Stimulated activated CD4-positive, alpha-beta T cell treated with anti-CD3 and anti-CD28 coated beads, TNF-alpha, amount 100 ng/mL, for 1 hour (primary cell): ENCODE data around the gene ADCY3.

Experiments
- DNase-seq, 3 donors: peaks; one replicate each; pipeline ENCODE4 v3.0.0-alpha.2; 2020; ENCODE audit warnings: low read depth in 3 of 3, low spot score in 1 of 3

ADCY3 gene

DNA sequence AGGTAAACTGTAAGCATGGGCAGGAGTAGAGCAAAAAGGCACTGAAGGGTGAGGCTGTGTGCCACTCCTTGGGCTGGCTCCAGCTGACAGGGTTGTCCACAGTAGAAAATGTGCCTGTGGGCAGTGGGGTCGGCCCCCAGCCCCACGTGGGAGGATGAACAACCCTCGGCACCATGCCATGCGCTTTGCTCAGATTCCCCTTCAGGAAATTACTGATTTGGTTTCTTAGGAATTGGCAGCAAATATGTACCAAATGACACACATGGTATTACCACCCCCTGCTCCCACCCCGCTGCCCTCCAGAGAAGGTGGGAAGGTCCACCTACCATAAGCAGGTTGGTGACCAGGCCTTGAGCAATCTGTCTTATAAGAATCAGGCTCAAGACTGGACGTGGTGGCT lies 13.6 kb downstream of the ADCY3 start:
- no peak for DNase-seq

DNA sequence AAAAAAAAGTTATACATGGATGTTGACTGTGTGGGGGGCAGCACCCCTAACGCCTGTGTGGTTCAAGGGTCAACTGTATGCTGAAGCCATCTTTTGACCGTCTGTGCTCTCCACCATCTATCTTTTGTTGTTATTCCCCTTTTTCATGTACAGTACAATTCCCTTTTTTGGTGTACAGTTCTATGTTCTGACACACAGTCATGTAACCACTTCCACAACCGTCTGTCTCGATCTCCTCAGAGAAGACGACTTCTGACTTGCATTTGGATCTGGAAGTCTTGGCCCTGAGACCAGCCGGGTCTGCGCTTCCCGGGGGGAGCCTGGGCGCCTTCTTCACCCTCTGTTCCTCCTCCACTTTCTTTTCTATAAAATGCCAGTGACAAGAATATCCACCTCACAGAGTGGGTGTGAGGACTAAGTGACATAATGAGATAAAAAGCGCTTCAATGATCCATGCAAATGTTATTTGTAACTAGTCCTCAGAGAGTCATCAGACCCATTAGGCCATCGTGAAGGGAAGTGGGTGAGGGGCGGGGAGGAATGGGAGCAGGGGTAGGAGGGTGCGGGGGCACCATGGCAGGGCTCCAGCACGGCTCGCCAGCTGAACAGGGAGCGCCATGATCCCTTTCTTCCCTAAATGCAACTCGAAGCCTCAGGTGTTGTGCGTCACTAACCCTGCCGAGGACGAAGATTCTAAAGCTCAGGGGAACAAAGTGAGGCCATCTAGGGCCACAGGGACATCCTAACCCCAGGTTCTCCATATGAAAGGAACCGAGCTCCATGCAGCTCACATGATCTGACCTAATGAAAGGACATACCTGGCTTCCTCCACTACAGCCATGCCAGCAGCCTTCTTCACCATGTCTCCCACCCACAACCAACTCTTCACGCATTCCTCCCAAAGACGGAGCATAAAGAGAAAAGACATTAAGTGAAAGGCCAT lies 16.6 kb downstream of the ADCY3 start:
- no peak for DNase-seq

DNA sequence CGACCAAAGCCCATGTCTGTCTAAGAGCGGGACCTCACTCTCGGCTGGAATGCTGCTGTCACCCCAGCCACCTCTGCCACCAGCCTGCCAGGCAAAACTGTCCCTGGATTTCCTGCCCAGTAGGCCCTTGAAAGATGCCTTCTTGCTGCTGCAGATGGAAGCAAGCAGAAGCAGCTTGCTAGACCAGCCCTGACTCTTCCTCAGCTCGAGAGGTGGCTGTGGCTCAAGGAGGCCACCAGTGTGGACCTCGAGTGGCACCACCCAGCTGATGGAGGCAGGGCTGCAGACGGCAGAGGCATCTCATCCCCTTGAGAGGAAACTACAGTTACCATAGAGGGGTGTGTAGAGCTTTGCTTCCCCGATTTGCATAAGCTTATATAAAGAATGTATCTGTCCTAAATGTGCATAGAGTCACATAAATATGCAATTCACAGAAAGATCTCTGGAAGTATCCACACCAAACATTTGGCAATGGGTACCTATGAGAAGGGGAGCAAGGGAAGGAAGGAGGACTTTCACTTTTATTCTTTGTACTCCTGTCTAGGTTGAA lies 20.6 kb downstream of the ADCY3 start:
- DNase-seq = no peak

DNA sequence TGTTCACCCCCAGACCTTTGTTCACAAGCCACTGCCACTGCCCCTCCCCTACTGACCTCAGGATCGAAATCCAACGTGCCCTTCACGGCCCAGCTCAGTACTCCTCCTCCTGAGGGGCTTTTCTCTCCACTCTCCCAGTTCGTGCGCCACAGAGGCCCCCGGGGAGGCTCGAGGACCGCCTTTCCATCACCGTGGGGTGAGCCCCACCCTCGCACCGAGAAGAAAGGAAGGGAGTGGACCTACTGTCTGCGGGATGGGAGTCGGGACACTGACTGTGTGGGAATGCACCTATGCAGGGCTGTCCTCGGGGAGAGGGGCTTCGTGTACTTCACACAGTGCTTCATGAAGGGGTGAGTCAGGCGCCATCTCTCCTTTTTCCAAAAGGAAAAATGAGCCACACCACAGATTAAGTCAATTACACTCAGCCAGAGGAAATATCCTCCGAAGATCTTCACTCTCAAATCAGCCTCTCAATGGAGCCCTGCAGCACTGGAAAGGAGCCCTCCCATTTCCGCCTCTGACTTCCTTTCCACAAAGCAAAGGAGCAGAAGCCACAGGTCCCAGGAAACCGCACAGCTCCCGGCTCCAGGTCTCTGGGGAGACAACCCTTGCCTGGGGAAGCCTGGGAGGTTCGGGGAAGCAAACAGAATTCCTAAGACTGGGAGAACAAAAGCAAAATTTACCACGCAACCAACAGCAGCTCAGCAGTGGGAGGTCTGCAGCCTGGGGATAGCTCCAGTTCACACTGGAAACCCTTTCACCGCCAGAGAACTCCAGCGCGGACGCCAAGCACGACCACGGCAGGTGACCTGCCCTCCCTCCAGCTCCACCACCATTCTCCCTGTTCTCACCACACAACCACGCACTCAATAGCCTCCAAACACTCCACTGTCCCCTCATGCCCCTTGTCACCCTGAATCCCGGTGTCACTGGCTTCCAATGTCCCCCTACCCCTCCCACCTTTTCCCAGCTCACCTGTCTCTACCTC lies 21.6 kb downstream of the ADCY3 start:
- DNase-seq = no peak

DNA sequence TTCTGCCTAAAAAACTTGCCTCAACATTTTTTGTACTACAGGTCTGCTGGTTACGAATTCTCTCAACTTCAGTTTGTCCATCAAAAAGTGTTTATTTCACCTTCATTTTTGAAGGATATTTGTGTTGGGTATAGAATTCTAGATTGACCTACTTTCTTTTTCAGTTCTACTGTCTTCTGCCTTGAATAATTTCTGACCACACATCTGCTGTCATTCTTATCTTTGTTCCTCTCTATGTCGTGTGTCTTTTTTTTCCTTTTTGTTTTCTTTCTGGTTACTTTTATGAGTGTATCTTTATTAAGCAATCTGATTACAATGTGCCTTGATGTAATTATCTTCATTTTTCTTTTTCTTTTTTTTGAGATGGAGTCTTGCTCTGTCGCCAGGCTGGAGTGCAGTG lies 25.3 kb downstream of the ADCY3 start:
- no peak for DNase-seq

DNA sequence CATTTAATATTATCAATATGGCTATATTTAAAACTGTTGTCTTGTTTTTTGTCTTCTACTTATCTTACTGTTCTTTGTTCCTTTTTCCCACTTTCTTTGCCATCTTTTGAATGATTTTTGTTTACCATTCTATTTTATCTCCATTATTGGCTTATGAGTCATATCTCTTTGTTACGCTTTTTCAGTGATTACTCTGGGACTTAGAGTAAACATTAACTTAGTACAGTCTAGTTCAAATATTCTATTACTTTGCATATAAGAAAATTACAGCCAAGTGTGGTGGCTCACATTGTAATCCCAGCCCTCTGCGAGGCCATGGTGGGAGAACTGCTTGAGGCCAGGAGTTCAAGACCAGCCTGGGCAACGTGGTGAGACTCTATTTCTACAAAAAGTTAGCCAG lies 26.1 kb downstream of the ADCY3 start:
- DNase-seq = no peak

DNA sequence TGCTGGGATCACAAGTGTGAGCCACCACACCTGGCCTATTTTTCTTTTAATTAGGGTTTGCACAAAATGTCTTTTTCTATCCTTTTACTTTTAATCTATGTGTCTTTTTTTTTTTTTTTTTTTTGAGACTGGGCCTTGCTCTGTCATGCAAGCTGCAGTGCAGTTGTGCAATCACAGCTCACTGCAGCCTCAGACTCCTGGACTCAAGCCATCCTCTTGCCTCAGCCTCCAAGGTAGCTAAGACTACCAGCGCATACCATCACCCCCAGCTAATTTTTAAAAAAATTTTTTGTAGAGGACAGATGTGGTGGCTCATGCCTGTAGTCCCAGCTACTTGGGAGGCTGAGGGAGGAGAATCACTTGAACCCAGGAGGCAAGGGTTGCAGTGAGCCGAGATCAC lies 27.1 kb downstream of the ADCY3 start:
- no peak for DNase-seq

DNA sequence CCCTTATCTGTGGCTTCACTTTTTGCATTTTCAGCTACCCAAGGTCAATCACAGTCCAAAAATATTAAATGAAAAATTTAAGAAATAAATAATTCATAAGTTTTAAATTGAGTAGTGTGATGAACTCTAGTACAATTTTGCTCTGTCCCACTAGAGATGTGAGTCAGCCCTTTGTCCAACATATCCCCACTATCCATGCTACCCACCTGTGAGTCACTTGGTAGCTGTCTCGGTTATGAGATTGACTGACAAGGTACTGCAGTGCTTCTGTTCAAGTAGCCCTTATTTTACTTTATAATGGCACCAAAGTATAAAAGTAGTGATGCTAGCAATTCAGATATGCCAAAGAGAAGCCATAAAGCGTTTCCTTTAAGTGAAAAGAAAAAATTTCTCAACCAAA lies 28.8 kb downstream of the ADCY3 start:
- no peak for DNase-seq

DNA sequence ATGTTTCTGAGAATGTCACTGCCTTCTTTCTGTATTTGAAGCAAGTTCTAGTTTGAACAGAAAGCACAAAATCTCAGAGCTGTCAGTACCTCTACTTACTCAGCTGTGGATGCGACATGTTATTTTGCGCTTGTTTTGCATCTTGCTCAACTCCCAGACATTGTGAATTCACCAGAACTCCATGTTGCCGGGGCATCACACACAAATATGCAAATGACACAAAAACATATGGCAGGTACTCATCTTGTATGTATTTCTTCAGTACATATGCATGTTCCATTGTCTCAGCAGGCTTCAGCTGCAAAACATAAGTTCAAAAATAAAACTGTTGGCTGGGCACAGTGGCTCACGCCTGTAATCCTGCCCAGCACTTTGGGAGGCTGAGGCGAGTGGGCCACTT lies 30.8 kb downstream of the ADCY3 start:
- no peak for DNase-seq

DNA sequence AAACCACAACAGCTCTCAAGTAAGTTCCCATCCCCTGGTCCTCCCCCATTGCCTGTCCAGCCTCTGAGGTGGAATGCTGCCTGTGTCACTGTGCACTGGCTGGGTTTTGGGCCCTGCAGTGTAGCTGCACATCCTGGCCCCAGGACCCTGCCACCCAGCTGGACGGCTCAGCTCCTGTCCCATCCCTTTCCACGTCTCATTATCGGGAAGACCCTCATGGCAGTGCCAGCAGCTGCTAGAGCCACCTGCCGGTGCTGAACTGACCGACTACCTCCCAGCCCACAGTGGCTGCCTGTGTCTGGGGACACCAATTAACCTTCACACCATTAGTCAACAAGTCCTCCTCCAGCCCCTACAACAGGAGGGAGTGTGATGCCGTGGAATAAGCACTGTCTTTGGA lies 31.9 kb downstream of the ADCY3 start:
- no peak for DNase-seq

DNA sequence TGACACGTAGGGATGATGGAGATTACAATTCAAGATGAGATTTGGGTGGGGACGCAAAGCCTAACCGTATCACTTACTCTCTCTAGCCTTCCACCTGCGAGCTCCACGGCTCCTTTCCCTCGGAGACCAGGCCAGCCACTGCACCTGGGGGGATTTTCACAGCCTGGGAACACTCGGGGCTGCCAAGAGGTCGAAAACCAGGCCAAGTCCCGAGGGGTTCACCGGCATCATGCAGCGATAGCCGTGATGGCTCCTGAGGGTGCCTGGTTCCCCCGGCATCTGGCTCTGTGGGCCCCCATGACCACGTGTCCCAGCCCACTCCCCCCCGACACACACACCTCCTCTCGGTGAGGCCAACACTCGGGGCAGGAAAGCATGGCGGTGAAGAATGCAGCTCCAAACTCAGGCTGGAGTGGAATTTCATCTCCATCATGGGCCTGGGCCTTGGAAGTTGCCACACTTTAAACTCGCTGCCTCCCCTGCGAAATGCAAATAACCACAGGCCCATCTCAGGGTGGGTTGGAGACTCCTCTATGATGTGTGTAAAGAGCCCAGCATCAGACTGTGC lies 32.6 kb downstream of the ADCY3 start:
- DNase-seq = no peak

DNA sequence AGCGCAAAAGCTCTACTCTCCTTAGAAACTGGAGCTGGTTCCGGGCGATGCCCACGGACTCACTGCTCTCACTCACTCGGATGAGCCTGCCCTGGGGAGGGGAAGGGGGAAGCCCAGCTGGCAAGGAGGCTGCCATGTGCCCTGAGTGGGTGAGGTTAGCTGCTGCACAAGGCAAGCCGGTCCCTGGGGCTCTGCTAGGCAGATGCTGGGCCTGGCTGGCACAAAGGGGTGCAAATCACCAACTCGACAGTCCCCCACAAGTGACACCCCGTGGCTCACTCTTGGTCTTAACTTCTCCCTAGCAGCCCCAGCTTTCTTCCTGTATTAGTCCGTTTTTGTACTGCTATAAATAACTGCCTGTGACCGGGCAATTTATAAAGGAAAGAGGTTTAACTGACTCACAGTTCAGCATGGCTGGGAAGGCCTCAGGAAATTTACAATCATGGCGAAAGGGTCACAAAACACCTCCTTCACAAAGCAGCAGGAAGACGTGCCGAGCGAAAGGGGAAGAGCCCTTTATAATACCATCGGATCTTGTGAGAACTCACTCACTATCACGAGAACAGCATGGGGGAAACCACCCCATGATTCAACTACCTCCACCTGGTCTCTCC lies 33.2 kb downstream of the ADCY3 start:
- DNase-seq = no peak

DNA sequence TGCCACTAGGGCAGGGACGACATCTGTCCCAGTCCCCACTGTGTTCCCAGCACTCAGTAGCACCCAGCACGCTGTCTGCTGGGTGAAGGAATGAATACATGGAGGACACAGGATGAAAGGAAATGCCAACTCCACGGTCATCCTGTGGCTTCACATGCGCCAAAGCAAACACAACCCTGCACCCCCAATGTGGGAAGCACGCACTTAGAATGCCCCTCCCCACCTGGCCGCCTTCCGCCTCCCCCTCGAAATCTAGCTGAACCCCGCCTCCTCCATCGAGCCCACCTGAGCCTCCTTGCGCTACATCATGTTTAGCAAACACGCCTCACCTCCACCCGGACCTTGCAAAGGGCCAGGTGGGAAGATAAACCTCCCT lies 33.9 kb downstream of the ADCY3 start:
- no peak for DNase-seq

DNA sequence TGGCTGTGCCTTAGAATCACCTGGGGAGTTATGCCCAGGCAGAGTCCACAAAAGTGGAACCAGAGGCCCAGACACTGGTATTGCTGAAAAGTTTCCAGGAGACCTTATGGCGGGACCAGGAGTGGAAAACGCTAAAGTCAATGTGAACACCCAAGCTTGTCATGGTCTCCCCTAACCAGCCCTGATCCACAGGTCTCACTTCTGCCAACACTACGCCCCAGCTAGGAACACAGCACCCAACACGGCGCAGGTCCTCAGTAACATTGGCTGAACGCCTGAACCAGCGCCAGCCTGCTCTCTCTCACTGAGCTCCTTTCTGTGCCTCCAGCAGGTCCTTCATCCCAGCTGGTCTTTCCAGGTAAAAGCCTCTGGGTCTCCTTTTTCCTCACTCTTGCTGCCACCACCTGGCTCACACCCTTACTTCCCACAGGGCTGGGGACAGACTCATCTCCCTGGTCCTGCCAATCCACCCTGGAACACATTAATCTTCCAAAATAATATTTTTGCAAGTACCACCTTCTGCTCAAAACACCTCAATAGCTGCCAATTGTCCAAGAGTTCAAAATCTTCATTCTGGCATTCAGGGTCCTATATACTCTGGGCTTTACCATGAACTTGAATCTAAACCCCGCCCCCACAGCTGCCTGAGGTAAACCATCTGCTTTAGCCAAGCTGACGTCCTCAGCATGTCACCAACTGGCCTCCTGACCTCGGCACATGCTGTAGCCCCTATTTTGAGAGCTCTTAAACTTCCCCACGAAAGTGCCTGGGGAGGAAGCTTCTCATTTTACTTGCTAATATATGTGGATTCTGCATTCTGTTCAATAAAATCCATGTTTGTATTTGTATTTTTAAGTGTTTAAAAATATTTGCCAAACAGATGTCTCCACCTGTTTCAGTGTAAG lies 34.6 kb downstream of the ADCY3 start:
- DNase-seq = no peak

DNA sequence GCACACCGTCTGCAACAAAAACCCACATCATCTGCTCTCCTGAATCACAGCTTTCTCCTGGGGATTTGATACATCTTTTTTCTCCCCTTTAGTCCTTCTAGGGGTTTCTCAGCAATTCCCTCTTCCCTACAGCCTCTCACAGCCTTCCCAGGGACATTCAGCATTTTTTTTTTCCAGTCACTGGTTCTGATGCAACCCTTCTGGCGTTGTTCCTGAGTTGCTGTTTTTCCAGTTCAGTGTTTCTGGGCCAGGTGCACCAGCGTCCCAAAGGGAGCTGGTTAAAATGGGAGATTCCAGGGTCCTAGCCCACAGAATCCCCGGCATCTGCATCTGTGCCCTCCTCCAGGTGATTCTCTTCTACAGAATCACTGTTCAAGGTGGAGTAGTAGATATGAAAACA lies 36.1 kb downstream of the ADCY3 start:
- DNase-seq = no peak

DNA sequence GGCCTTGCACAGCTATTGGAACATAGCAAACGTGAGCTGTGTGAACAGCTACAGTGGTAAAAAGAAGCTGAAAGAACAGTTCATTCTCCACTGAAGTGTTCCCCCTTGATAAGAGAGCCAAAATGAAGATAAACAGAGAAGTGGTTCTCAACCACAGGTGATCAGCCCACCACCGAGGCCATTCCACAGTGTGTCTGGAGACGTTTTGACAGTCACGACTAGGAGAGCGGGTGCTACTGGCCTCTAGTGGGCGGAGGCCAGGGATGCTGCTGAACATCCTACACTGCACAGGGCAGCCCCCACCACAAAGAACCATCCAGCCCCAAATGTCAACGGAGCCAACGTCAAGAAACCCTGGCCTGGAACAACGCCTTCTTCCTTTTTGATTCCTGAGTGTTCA lies 38.4 kb downstream of the ADCY3 start:
- no peak for DNase-seq

DNA sequence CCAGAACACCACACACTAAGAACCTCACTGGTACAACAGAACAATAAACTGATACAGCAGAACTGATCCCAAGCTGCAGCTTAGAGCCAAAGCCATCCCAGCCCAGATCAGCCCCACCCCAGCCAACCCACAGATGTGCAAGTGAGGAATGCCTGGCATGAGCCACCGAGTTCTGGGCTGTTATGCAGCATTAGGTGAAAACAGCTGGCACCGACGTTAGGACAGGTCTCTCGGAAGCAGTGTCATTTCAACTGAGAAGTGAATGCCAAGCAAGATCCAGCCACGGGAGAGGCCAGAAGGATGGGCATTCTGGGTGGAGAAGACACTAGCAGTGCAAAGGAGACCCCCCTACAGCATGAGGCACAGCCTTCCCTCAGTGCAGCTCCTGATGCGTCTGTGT lies 38.9 kb downstream of the ADCY3 start:
- DNase-seq = no peak

DNA sequence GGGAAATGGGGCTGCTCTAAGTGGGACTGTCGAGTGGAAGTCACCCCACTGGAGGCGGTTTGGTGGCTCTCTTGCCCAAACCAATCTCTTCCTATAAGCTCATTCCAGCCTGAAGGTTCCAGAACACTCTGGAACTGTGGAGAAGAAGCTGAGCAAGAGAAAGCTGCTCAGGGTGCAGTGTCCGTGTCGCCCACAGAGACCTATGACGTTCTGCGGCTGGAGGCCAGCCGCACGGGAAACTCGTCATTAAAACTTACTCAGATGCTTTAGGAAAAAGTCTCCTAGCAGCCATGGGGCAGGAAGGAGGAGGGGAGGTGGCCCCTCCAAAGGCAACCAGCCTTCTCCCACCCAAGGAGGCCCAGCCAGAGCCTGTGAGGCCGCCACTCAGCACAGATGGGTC lies 41.7 kb downstream of the ADCY3 start:
- no peak for DNase-seq

DNA sequence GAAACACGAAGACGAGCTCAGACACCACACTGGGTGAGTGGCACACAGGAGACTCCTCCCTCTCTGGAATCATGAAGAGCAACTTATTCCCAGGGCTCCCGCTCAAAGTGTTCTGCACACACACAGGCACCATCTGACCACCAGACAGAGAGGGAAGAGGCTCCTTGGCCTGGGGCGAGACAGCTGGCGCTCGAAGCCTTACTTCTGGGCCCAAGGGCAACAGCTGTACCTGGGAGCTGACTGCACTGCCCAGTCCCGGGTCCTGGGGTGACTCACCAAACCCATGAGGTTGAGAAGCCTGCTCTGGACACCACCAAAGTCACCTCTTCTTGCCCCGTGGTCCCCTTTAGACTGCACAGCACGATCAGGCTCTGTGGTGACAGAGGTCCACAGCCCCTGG lies 42.4 kb downstream of the ADCY3 start:
- DNase-seq = no peak

DNA sequence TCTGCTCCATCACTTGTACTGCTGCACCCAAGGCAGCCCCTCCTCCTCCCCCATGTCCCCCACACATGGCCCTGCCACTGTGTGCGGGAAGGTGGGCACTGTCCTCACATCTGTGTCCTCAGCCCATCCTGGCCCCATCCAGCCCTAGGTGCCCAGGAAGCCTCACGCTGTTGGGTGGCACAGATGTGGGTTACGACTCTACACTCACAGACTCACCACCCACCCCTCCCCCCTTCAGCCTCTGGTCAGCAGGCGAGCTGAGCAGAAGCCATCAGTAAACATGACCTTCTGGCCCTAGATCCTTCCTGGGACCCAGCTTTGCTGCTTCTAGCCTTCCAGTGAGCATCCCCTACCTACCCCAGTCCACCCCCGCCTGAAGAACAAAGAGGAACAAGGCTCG lies 43.0 kb downstream of the ADCY3 start:
- no peak for DNase-seq
